Stimulated activated naive B cell treated with anti-CD40 and anti-IgM and Interleukin-4, amounts not matched to agents 10 μg/mL and 1 μg/mL and 100 μg/mL, for 72 hours (primary cell): Measurements from ENCODE around the gene SYNGR4.
A peak's percentile ranks its signal among the peaks of the same experiment; 100 is the strongest.

Experiments
- ATAC-seq, 2 donors: fragments of 150-1000 bp; cut with Tn5 transposase; replicated peaks; 2 replicates each; pipeline ENCODE4 v1.10.0; 2021; ENCODE audit warnings: moderate library complexity in 1 of 2
- DNase-seq: peaks from one replicate; pipeline ENCODE4 v3.0.0; 2021
- H3K27ac Mint-ChIP-seq: one replicate; pipeline ENCODE4 v1.8.0; 2022; ENCODE audit warnings: mild to moderate bottlenecking, mixed read lengths
- H3K27me3 Mint-ChIP-seq, 2 donors: one replicate each; pipeline ENCODE4 v1.8.0; 2022; ENCODE audit warnings: mixed read lengths in 2 of 2
- H3K36me3 Mint-ChIP-seq, 2 donors: one replicate each; pipeline ENCODE4 v1.8.0; 2022; ENCODE audit warnings: mixed read lengths in 2 of 2, mild to moderate bottlenecking in 1 of 2
- H3K4me1 Mint-ChIP-seq, 2 donors: one replicate each; pipeline ENCODE4 v1.8.0; 2022; ENCODE audit warnings: mixed read lengths in 2 of 2, mild to moderate bottlenecking in 1 of 2
- H3K4me3 Mint-ChIP-seq, 2 donors: one replicate each; pipeline ENCODE4 v1.8.0; 2022; ENCODE audit warnings: mild to moderate bottlenecking in 2 of 2, mixed read lengths in 2 of 2, moderate library complexity in 1 of 2
- H3K9me3 Mint-ChIP-seq, 2 donors: one replicate each; pipeline ENCODE4 v1.8.0; 2022; ENCODE audit warnings: mixed read lengths in 2 of 2, mild to moderate bottlenecking in 1 of 2

Gene SYNGR4

GRCh38 chr19:48351341-48351752 is 12.8 kb upstream of the SYNGR4 start:
- Mint-ChIP-seq H3K27ac (no peak overlapping the region), H3K27me3 (no peaks in the 10 kb centered on the region), H3K9me3 (no peaks in the 10 kb centered on the region), H3K4me1 (peaks cover 6 to 10% of the 10 kb centered on the region in 2 donors), H3K4me3 (no peak overlapping the region), H3K36me3 (peaks cover 6 to 16% of the 10 kb centered on the region in 2 donors)
- ATAC-seq (peak; percentile 95 to 96), DNase-seq (peak; percentile 56)

- ATAC-seq (no peak), DNase-seq (no peak)
- Mint-ChIP-seq H3K27ac (no peak overlapping the region), H3K4me3 (no peak overlapping the region), H3K27me3 (no peaks in the 10 kb centered on the region), H3K4me1 (peaks cover 6 to 10% of the 10 kb centered on the region in 2 donors), H3K9me3 (no peaks in the 10 kb centered on the region), H3K36me3 (peaks cover 4 to 15% of the 10 kb centered on the region in 2 donors)
Measured at GRCh38 chr19:48353677-48354076, 10.5 kb upstream of the SYNGR4 start.

- Mint-ChIP-seq H3K36me3 (peaks cover 4 to 22% of the 10 kb centered on the region in 2 donors), H3K4me3 (no peak overlapping the region), H3K4me1 (peaks cover 6 to 10% of the 10 kb centered on the region in 2 donors), H3K9me3 (no peaks in the 10 kb centered on the region), H3K27ac (no peak overlapping the region), H3K27me3 (no peaks in the 10 kb centered on the region)
- DNase-seq (no peak), ATAC-seq (no peak)
Measured at GRCh38 chr19:48354332-48354992, 9.7 kb upstream of the SYNGR4 start.

- peaks cover 6 to 10% of the 10 kb centered on the region in 2 donors for H3K4me1 Mint-ChIP-seq
- no peaks in the 10 kb centered on the region for H3K27me3 Mint-ChIP-seq
- no peak overlapping the region for H3K4me3 Mint-ChIP-seq
- ATAC-seq (no peak), DNase-seq (no peak)
- peaks cover 7 to 26% of the 10 kb centered on the region in 2 donors for H3K36me3 Mint-ChIP-seq
- no peaks in the 10 kb centered on the region for H3K9me3 Mint-ChIP-seq
- H3K27ac Mint-ChIP-seq: no peak overlapping the region
Measured at GRCh38 chr19:48355365-48355954, 8.7 kb upstream of the SYNGR4 start.

- peaks cover 5 to 22% of the 10 kb centered on the region in 2 donors for H3K36me3 Mint-ChIP-seq
- ATAC-seq (no peak), DNase-seq (no peak)
- no peak overlapping the region for H3K27ac Mint-ChIP-seq
- H3K9me3 Mint-ChIP-seq: no peaks in the 10 kb centered on the region
- no peaks in the 10 kb centered on the region for H3K27me3 Mint-ChIP-seq
- no peak overlapping the region for H3K4me3 Mint-ChIP-seq
- H3K4me1 Mint-ChIP-seq: peaks cover 5 to 16% of the 10 kb centered on the region in 2 donors
Measured at GRCh38 chr19:48359123-48359522, 5.0 kb upstream of the SYNGR4 start.

- H3K4me3 Mint-ChIP-seq: no peak overlapping the region
- no peaks in the 10 kb centered on the region for H3K27me3 Mint-ChIP-seq
- no peak overlapping the region for H3K27ac Mint-ChIP-seq
- H3K36me3 Mint-ChIP-seq: peaks cover 3 to 15% of the 10 kb centered on the region in 2 donors
- H3K9me3 Mint-ChIP-seq: no peaks in the 10 kb centered on the region
- no peak for ATAC-seq
- no peak for DNase-seq
- peaks cover 12 to 29% of the 10 kb centered on the region in 2 donors for H3K4me1 Mint-ChIP-seq
Measured at GRCh38 chr19:48361912-48362311, 2.3 kb upstream of the SYNGR4 start.

- no peaks in the 10 kb centered on the region for H3K9me3 Mint-ChIP-seq
- H3K4me1 Mint-ChIP-seq: peaks cover 12 to 29% of the 10 kb centered on the region in 2 donors
- H3K4me3 Mint-ChIP-seq: peak overlapping the region; percentile 86 to 92
- H3K27me3 Mint-ChIP-seq: no peaks in the 10 kb centered on the region
- ATAC-seq: peak; percentile 76 to 78
- peak overlapping the region; percentile 95 for H3K27ac Mint-ChIP-seq
- DNase-seq: peak; percentile 83
- peaks cover 3 to 15% of the 10 kb centered on the region in 2 donors for H3K36me3 Mint-ChIP-seq
Measured at GRCh38 chr19:48362716-48363499, 1.3 kb upstream of the SYNGR4 start.

- Mint-ChIP-seq H3K27ac (peak overlapping the region; percentile 95), H3K9me3 (no peaks in the 10 kb centered on the region), H3K27me3 (no peaks in the 10 kb centered on the region), H3K4me1 (peaks cover 12 to 29% of the 10 kb centered on the region in 2 donors), H3K36me3 (peaks cover 3 to 13% of the 10 kb centered on the region in 2 donors), H3K4me3 (peak overlapping the region; percentile 86 to 92)
- ATAC-seq: peak; percentile 22 to 25
- no peak for DNase-seq
Measured at GRCh38 chr19:48363500-48363809, 712 bp upstream of the SYNGR4 start.

GRCh38 chr19:48364598-48365348 is 606 bp downstream of the SYNGR4 start:
- H3K27me3 Mint-ChIP-seq: no peaks in the 10 kb centered on the region
- peak overlapping the region; percentile 95 for H3K27ac Mint-ChIP-seq
- H3K36me3 Mint-ChIP-seq: peaks cover 0 to under 1% of the 10 kb centered on the region in 2 donors
- no peak for ATAC-seq
- no peak for DNase-seq
- H3K4me3 Mint-ChIP-seq: peak overlapping the region; percentile 86 to 92
- H3K4me1 Mint-ChIP-seq: peaks cover 12 to 29% of the 10 kb centered on the region in 2 donors
- no peaks in the 10 kb centered on the region for H3K9me3 Mint-ChIP-seq

- Mint-ChIP-seq H3K4me3 (peak overlapping the region in 1 of 2 donors; percentile 92), H3K27ac (peak overlapping the region; percentile 95)
Measured at GRCh38 chr19:48365602-48366001, 1.4 kb downstream of the SYNGR4 start.

GRCh38 chr19:48367855-48368254 is 3.7 kb downstream of the SYNGR4 start:
- Mint-ChIP-seq H3K9me3 (no peaks in the 10 kb centered on the region), H3K36me3 (no peaks in the 10 kb centered on the region)

More at GRCh38 chr19:48365602-48366001, 1.4 kb downstream of the SYNGR4 start:
- Mint-ChIP-seq H3K27me3 (no peaks in the 10 kb centered on the region), H3K4me1 (peaks cover 12 to 29% of the 10 kb centered on the region in 2 donors), H3K9me3 (no peaks in the 10 kb centered on the region), H3K36me3 (no peaks in the 10 kb centered on the region)
- DNase-seq: no peak
- no peak for ATAC-seq

GRCh38 chr19:48368936-48369335 is 4.8 kb downstream of the SYNGR4 start:
- Mint-ChIP-seq H3K9me3 (no peaks in the 10 kb centered on the region), H3K27ac (no peak overlapping the region), H3K4me3 (no peak overlapping the region), H3K4me1 (peaks cover 6 to 15% of the 10 kb centered on the region in 2 donors), H3K36me3 (no peaks in the 10 kb centered on the region), H3K27me3 (peaks cover 6 to 11% of the 10 kb centered on the region in 2 donors)
- no peak for ATAC-seq
- DNase-seq: no peak

More at GRCh38 chr19:48367855-48368254, 3.7 kb downstream of the SYNGR4 start:
- Mint-ChIP-seq H3K4me3 (no peak overlapping the region), H3K4me1 (peaks cover 10 to 25% of the 10 kb centered on the region in 2 donors), H3K27me3 (peaks cover under 1 to 3% of the 10 kb centered on the region in 2 donors), H3K27ac (no peak overlapping the region)
- ATAC-seq: no peak
- DNase-seq: no peak

GRCh38 chr19:48370955-48371354 is 6.8 kb downstream of the SYNGR4 start:
- Mint-ChIP-seq H3K9me3 (no peaks in the 10 kb centered on the region), H3K27me3 (peaks cover 6 to 11% of the 10 kb centered on the region in 2 donors), H3K27ac (no peak overlapping the region), H3K4me3 (no peak overlapping the region), H3K4me1 (no peaks in the 10 kb centered on the region), H3K36me3 (no peaks in the 10 kb centered on the region)
- ATAC-seq: no peak
- no peak for DNase-seq

GRCh38 chr19:48371367-48371766 is 7.2 kb downstream of the SYNGR4 start:
- Mint-ChIP-seq H3K36me3 (no peaks in the 10 kb centered on the region), H3K4me1 (no peaks in the 10 kb centered on the region), H3K27me3 (peaks cover 6 to 11% of the 10 kb centered on the region in 2 donors), H3K4me3 (no peak overlapping the region), H3K9me3 (no peaks in the 10 kb centered on the region), H3K27ac (no peak overlapping the region)
- DNase-seq (no peak), ATAC-seq (no peak)
